ENCODE measurements around the gene GFI1B. TPM values are rescaled to one million over a fixed set of nuclear protein-coding genes. Genes with fewer than 3 reads are reported as not detected.

The GFI1B gene
- total RNA-seq, 4 donors from 2014 or later, result 0.14 TPM; not detected in 3

DNA sequence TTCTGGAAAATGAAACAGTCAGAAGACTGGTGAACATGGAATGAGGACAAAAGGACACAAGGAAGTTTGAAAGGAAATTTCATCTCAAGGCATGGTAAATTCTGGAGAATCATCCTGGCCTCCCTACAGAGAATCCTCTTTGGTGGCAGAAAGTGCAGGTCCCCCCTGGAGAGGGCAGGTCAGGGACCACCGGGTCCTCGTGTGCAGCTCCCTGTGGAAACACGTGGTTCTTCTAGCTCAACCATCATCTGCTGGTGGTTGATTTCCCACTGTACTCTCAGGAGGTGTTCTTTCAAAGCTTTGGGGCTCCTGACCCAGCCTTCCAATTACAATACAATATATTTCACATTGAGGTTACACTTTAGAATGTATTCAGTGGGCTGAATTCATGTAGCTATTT is 49.7 kb downstream of the GFI1B start:
- intact Hi-C loops (cut with DNase I; ENCODE audit: low total_unique reads), result loop anchor here (10.0 kb wide), 1 partner anchor 117 kb away; no protein-coding TSS in a partner anchor

DNA sequence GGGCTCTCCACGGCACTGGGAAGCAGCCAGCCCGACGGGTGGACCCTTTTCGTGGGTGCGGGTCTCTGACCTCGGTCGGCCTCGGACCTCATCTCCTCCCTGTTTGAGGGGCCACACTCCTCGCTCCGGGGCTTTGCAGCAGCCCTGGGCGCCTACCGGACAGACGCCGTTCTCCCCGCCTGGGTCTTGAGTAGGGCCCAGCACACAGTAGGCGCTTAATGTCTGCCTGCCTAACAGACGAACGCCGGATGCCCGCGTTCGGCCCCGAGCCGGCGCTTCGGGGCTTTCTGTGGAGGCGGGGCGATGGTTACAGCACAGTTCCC is 51.5 kb downstream of the GFI1B start:
- intact Hi-C loops (cut with DNase I; ENCODE audit: low total_unique reads), result loop anchor here (10.0 kb wide), 1 partner anchor 115 kb away; no protein-coding TSS in a partner anchor
- no peaks in the 10 kb centered on the region for H3K36me3 ChIP-seq
- H3K27ac ChIP-seq, result peak overlapping the region; percentile 43 to 89
- DNase-seq, result peak in 1 of 2 donors; percentile 23
- peak in 1 of 2 donors; percentile 22 for TF ChIP-seq POLR2A (IDR thresholded peaks at IDR 0.05)
- TF ChIP-seq, protein P1, sequence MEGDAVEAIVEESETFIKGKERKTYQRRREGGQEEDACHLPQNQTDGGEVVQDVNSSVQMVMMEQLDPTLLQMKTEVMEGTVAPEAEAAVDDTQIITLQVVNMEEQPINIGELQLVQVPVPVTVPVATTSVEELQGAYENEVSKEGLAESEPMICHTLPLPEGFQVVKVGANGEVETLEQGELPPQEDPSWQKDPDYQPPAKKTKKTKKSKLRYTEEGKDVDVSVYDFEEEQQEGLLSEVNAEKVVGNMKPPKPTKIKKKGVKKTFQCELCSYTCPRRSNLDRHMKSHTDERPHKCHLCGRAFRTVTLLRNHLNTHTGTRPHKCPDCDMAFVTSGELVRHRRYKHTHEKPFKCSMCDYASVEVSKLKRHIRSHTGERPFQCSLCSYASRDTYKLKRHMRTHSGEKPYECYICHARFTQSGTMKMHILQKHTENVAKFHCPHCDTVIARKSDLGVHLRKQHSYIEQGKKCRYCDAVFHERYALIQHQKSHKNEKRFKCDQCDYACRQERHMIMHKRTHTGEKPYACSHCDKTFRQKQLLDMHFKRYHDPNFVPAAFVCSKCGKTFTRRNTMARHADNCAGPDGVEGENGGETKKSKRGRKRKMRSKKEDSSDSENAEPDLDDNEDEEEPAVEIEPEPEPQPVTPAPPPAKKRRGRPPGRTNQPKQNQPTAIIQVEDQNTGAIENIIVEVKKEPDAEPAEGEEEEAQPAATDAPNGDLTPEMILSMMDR (IDR thresholded peaks at IDR 0.05), result no peak
- no peaks in the 10 kb centered on the region for H3K27me3 ChIP-seq
- peaks cover 0 to 15% of the 10 kb centered on the region in 2 donors for H3K4me1 ChIP-seq
- no peaks in the 10 kb centered on the region for H3K9me3 ChIP-seq
- H3K4me3 ChIP-seq, result peak overlapping the region; percentile 76 to 91

More for the DNA sequence above, 49.7 kb downstream of the GFI1B start:
- Histone ChIP-seq H3K27ac (no peak overlapping the region), H3K4me3 (no peak overlapping the region), H3K9me3 (no peaks in the 10 kb centered on the region), H3K4me1 (peaks cover 0 to 15% of the 10 kb centered on the region in 2 donors), H3K27me3 (no peaks in the 10 kb centered on the region), H3K36me3 (no peaks in the 10 kb centered on the region)
- TF ChIP-seq, protein P1 (IDR thresholded peaks at IDR 0.05), result no peak
- TF ChIP-seq POLR2A (IDR thresholded peaks at IDR 0.05), result no peak
- no peak for DNase-seq

GRCh38 chr9:133030317-133031129 is 52.0 kb downstream of the GFI1B start, which contains the start of gene GTF3C5:
GTF3C5 (plus strand) TSS chr9:133030997; CDS start chr9:133031012, 15 bp downstream.
- H3K9me3 ChIP-seq, result no peaks in the 10 kb centered on the region
- H3K36me3 ChIP-seq, result no peaks in the 10 kb centered on the region
- intact Hi-C loops (cut with DNase I; ENCODE audit: low total_unique reads), result no loop called here
- peak; percentile 91 to 93 for DNase-seq
- peak within 1 kb of the TSS; percentile 76 to 91 for H3K4me3 ChIP-seq
- peak in 1 of 2 donors; percentile 42 for TF ChIP-seq POLR2A (IDR thresholded peaks at IDR 0.05)
- TF ChIP-seq, protein P1 (IDR thresholded peaks at IDR 0.05), result peak in 2 of 4 experiments; percentile 19 to 30
- H3K27ac ChIP-seq, result peak within 1 kb of the TSS; percentile 87 to 89
- peaks cover 0 to 15% of the 10 kb centered on the region in 2 donors for H3K4me1 ChIP-seq
- no peaks in the 10 kb centered on the region for H3K27me3 ChIP-seq

- Histone ChIP-seq H3K27me3 (no peaks in the 10 kb centered on the region), H3K4me3 (peak overlapping the region; percentile 59 to 91), H3K4me1 (peaks cover 0 to 15% of the 10 kb centered on the region in 2 donors), H3K27ac (peak overlapping the region; percentile 87 to 89), H3K9me3 (no peaks in the 10 kb centered on the region), H3K36me3 (no peaks in the 10 kb centered on the region)
- DNase-seq, result no peak
- intact Hi-C loops (cut with DNase I; ENCODE audit: low total_unique reads), result no loop called here
- TF ChIP-seq, protein P1 (IDR thresholded peaks at IDR 0.05), result no peak
- no peak for TF ChIP-seq POLR2A (IDR thresholded peaks at IDR 0.05)
Observed at GRCh38 chr9:133031130-133031422, 52.6 kb downstream of the GFI1B start.

- Histone ChIP-seq H3K27me3 (no peaks in the 10 kb centered on the region), H3K4me1 (peaks cover 0 to 15% of the 10 kb centered on the region in 2 donors), H3K27ac (peak overlapping the region in 1 of 2 donors; percentile 87), H3K4me3 (peak overlapping the region; percentile 59 to 91), H3K36me3 (no peaks in the 10 kb centered on the region), H3K9me3 (no peaks in the 10 kb centered on the region)
- intact Hi-C loops (cut with DNase I; ENCODE audit: low total_unique reads), result no loop called here
- no peak for TF ChIP-seq POLR2A (IDR thresholded peaks at IDR 0.05)
- TF ChIP-seq, protein P1 (IDR thresholded peaks at IDR 0.05), result no peak
- DNase-seq, result no peak
Observed at GRCh38 chr9:133031496-133031911, 53.0 kb downstream of the GFI1B start.
